Limb (tissue), 2 donors: ENCODE results near the gene RABEP2.
"Not testable (repeated sequence)": the region's sequence is repeated elsewhere in the genome, so short reads cannot be mapped to it uniquely, and the experiment has no call there.

Source experiments
- DNase-seq, 2 donors: peaks; one replicate each; pipeline ENCODE4 v3.0.0-alpha.2; 2016; ENCODE audit errors: extremely low spot score in 2 of 2

Gene RABEP2

DNA sequence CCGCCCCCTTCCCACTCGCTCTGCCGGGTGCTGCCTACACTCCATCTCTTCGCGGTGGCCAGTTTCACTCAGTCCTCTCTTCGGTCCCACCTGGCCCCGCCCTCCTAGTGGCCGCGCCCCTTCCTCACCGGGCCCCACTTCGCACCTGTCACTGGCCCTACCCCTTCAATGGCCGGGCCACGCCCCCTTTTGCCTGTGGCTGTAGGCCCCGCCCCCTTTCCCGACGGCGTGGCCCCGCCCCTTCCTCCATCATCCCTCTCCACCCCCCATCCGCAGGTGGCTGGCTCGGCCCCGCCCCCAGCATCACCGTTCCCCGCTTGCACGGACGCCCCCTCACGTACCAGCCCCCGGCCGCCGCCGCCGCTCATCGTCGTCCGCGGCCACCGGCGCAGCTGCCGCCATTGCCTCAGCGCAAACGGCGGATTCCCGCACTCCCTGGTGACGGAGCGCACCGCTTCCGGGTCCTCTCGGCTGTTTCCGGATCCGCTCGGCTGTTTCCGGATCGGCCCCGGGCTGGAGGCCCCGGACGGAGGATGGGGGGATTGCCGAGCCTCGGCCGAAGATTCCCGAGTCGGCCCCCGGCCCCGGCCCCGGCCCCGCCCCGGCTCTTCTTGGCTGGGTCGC, at the start of gene RABEP2:
Gene RABEP2, minus strand, starts transcription at position 477 of the 624 bp plus-strand sequence. Its CDS starts 75 bp downstream, at position 402.
- peak; percentile 93 to 99 for DNase-seq

DNA sequence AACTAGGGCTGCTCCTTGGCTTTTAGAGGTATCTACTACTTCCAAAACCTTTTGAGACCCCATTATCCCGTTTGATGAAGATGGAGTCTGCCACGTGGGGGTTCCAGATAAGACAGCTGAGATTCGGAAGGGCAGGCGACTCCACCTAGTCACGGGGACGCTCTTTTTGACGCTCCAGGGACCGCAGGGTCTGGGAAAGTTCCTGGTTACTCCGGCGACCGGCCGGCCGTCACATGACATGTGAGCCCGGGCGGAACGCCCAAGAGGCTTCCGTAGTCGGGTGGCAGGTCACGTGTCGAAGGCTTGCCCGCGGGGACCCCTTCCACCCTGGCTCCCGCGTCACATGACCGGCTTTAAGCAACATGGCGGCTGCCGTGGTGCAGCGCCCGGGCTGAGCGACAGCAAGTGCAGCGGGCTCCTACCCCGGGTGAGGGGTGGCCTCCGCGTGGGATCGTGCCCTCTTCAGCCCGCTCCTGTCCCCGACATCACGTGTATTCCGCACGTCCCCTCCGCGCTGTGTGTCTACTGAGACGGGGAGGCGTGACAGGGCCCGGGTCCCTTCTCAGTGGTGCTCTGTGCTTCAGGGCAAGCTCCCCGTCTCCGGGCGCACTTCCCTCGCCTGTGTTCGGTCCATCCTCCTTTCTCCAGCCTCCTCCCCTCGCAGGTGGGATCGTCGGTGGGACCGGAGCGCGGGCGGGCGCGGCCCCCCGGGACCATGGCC, 49.6 kb upstream of the RABEP2 start, which contains the start of gene SPNS1:
Gene SPNS1, plus strand, starts transcription at position 342 of the 721 bp plus-strand sequence. Its CDS starts 374 bp downstream, at position 716.
- DNase-seq = peak; percentile 96 to 97

- DNase-seq = peak; percentile 53 to 76
These were observed 49.0 kb upstream of the RABEP2 start for GRCh38 chr16:28974007-28974436.

DNA sequence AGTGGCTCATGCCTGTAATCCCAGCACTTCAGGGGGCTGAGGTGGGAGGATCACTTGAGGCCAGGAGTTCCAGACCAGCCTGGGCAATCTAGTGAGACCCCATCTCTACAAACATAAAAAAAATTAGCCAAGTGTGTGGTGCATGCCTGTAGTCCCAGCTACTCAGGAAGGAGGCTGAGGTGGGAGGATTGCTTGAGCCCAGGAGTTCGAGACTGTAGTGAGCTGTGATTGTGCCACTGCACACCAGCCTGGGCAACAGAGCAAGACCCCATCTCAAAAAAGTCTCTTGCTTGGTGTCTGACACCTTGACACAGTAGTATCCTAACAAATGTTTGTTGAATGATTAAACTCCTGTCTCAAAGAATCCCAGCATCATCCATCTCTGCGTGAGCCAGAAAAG, 44.7 kb upstream of the RABEP2 start:
- DNase-seq = not testable (repeated sequence)

- no peak for DNase-seq
These were observed 42.1 kb upstream of the RABEP2 start for GRCh38 chr16:28967156-28967555.

DNA sequence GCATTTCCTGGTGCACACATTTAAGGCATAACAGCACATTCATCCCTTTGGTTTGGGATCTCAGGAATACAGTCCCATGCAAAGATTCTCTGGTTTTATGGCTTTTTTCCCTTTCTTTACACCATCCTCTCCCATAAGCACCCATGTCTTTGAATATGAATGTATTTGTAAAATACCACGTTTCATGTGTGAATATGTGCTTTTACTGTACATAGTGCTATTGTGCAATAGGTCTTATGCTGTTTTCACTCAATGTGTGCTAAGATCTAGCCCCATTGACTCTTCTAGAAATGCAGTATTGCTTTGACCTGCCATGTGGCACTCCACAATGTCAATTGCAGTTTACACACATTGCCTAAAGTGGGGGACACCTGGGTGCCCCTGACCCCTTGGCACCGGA, 39.5 kb upstream of the RABEP2 start:
- DNase-seq = no peak

GRCh38 chr16:28964072-28964471, 39.0 kb upstream of the RABEP2 start:
- DNase-seq = no peak

DNA sequence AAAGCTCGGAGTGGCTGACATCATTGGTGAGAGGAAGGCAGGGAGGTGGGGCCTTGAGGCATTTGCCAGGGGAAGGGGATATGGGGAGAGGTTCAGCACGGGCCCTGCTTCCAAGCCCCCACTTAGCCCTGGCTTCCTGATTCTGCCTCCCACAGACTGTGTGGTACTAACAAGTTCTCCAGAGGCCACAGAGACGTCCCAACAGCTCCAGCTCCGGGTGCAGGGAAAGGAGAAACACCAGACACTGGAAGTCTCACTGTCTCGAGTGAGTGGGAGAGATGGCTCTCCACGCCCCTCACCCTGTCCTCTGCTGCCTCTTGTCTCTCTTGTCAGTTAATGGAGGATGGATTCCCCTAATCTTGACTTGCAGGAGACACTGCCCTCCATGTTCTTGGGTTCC, 33.8 kb upstream of the RABEP2 start:
- DNase-seq = no peak

DNA sequence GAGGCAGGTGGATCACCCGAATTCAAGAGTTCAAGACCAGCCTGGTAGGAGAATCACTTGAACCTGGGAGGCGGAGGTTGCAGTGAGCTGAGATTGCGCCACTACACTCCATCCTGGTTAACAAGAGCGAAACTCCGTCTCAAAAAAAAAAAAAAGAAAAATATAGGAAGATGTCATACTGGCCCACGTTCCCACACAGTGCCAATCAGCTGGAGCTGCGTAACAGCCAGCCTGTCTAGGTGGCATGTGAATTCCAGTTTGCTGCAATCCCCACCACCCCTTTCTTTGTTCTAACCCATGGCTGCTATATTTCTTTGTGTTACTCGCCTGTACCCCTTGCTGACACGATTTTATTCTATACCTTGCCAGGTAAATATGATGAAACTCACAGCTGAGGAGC, 33.2 kb upstream of the RABEP2 start:
- DNase-seq = no peak

GRCh38 chr16:28951410-28951943, 26.4 kb upstream of the RABEP2 start:
- DNase-seq = peak in 1 of 2 donors; percentile 2

GRCh38 chr16:28950648-28951409, 25.8 kb upstream of the RABEP2 start, which contains the start of gene NFATC2IP:
Gene NFATC2IP, plus strand, starts transcription at chr16:28950937. Its CDS starts 75 bp downstream, at chr16:28951012.
- DNase-seq = peak; percentile 100

DNA sequence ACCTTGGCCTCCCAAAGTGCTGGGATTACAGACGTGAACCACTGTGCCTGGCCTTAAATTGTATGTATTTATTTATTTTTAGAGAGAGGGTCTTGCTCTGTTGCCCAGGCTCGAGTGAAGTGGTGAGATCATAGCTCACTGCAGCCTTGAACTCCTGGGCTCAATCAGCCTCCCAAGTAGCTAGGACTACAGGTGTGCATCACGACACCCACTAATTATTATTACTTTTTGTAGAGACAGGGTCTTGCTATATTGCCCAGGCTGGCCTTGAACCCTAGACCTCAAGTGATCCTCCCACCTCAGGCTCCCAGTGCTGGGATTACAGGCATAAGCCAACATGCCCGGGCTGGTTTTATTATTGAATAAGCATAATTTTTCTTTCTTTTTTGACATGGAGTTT, 21.6 kb upstream of the RABEP2 start:
- no peak for DNase-seq

DNA sequence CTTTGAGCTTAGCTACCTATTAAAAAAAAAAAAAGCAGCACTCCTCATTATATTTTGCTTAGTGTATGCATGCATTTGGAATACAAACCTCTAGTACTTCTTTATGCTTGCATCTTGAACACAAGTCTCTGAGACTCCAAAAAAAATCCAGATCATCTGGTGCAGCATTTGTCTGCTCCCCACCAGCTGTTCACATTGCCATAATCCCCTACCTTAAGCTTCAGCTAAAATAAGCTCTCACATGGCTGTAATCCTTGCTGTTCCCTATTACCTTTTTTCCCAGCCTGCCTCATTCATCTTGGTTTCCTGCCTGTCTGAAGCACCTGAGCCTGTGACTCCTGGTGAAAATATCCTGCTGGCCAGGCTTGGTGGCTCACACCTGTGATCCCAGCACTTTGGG, 18.2 kb upstream of the RABEP2 start:
- DNase-seq = no peak

DNA sequence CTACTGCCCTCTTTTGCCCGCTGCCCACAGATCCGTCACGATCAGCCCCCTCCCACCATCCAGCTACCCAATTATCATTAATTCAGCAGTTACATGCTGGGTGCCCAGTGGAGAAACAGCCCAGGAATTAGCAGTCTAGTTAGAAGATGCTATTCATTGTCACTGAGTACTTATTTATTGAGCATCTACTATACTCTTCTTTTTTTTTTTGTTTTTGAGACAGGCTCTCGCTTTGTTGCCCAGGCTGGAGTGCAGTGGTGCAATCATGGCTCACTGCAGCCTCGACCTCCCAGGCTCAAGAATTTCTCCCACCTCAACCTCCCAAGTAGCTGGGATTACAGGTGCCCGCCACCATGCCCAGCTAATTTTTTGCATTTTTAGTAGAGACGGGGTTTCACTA, 14.8 kb upstream of the RABEP2 start:
- DNase-seq = not testable (repeated sequence)

DNA sequence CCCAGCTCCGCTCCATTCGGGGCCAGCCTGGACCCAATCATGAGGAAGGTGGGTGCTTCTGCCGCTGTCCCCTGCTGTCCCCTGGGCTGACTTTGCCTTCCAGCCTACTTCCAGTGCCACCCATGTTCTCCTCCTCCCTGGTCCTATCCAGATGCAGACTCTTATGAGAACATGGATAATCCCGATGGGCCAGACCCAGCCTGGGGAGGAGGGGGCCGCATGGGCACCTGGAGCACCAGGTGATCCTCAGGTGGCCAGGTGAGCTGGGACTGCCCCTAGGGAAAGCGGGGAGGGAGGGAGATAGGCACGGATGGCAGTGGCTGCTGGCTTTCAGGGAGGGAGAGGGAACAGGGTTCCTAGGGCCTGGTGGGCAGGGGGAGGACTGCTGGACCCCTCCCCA, 13.7 kb upstream of the RABEP2 start:
- DNase-seq = no peak

DNA sequence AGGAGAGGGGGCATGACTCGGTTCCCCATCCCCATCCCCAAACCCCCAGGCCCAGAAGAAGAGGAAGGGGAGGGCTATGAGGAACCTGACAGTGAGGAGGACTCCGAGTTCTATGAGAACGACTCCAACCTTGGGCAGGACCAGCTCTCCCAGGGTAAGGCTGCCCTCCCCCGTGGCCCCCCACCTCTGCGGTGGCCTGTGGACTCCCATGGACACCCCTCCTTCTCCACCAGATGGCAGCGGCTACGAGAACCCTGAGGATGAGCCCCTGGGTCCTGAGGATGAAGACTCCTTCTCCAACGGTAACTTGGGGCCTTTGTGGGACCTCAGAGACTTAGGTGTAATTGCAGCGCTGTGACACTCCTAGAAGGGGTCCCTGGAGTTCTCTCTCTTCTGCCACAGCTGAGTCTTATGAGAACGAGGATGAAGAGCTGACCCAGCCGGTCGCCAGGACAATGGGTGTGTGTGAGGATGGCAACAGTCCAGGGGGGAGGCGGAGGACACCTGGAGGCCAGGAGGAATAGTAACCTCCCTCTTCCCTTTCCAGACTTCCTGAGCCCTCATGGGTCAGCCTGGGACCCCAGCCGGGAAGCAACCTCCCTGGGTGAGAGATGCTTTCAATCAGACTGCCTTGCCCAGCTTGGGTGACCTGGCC, 12.3 kb upstream of the RABEP2 start:
- no peak for DNase-seq

- no peak for DNase-seq
These were observed 11.7 kb upstream of the RABEP2 start for GRCh38 chr16:28936784-28937155.

- DNase-seq = peak; percentile 41 to 63
These were observed 11.1 kb upstream of the RABEP2 start for GRCh38 chr16:28935924-28936783.

DNA sequence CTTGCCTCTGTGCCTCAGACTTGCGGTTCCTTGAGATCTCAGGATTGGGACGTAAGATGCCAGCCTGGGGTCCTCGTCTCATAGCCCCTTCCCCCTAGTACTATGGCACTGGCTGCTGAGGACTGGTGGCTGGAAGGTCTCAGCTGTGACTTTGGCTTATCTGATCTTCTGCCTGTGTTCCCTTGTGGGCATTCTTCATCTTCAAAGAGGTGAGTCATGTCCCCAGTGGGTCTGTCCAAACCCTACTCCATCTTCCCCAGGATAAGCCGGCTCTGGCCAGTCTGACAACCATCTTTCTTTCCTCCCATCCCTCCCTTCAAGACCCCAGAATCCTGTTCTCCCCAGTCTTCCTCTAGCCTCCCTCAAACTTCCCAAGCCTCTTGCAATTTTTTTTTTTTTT, 10.3 kb upstream of the RABEP2 start:
- DNase-seq = no peak

- DNase-seq = no peak
These were observed 8.1 kb upstream of the RABEP2 start for GRCh38 chr16:28933171-28933570.
